WTC11 (cell line): ENCODE data around the gene TNFRSF6B. TPM values are rescaled to one million over a fixed set of nuclear protein-coding genes. Genes with fewer than 3 reads are reported as not detected.
A peak's percentile ranks its signal among the peaks of the same experiment; 100 is the strongest.

Source experiments
- ATAC-seq: fragments of 200-7000 bp; cut with Tn5 transposase; 2 replicates; pipeline ENCODE4 v1.10.0; 2021; ENCODE audit warnings: mild to moderate bottlenecking, moderate library complexity
- CTCF ChIA-PET: fragments of 300-600 bp; sonication (Branson Sonifier 250); formaldehyde crosslinking; loops from one replicate; lab custom pipeline; 2021; ENCODE audit warnings: antibody characterized with exemption; lab: Charles Lee
- POLR2A ChIA-PET: fragments of 350-600 bp; sonication (Branson Sonifier 250); formaldehyde crosslinking; loops from one replicate; lab custom pipeline; 2021; ENCODE audit warnings: antibody characterized with exemption; lab: Charles Lee
- DNase-seq: peaks from one replicate; pipeline ENCODE4 v3.0.0; 2021; ENCODE audit warnings: low spot score
- H3K27ac Mint-ChIP-seq: 2 replicates; pipeline ENCODE4 v1.8.0; 2021; ENCODE audit warnings: mixed read lengths
- H3K27me3 Mint-ChIP-seq: 2 replicates; pipeline ENCODE4 v1.8.0; 2021; ENCODE audit warnings: low read depth, mild to moderate bottlenecking, moderate library complexity, mixed read lengths
- H3K36me3 Mint-ChIP-seq: 2 replicates; pipeline ENCODE4 v1.8.0; 2021; ENCODE audit warnings: mixed read lengths
- H3K4me1 Mint-ChIP-seq: 2 replicates; pipeline ENCODE4 v1.8.0; 2022; ENCODE audit warnings: mixed read lengths
- H3K4me3 Mint-ChIP-seq: 2 replicates; pipeline ENCODE4 v1.8.0; 2021; ENCODE audit warnings: mild to moderate bottlenecking, moderate library complexity, mixed read lengths
- H3K9me3 Mint-ChIP-seq: 2 replicates; pipeline ENCODE4 v1.8.0; 2021; ENCODE audit warnings: mixed read lengths
- ELF4 ChIP-seq: sonication (generic); formaldehyde crosslinking; IDR thresholded peaks from 2 replicates; pipeline ENCODE4 v1.8.1; 2022; ENCODE audit warnings: low read depth, mild to moderate bottlenecking, moderate library complexity, missing genetic modification reagents
- FOXJ3 ChIP-seq: sonication (generic); formaldehyde crosslinking; IDR thresholded peaks from 2 replicates; pipeline ENCODE4 v1.9.0; 2021; ENCODE audit warnings: missing genetic modification reagents, mild to moderate bottlenecking, borderline replicate concordance
- MXD4 ChIP-seq: fragments of 250-450 bp; sonication (Bioruptor Pico); IDR thresholded peaks from 2 replicates; pipeline ENCODE4 v1.8.0; 2021; ENCODE audit warnings: mild to moderate bottlenecking, moderate library complexity, borderline replicate concordance
- NFATC4 ChIP-seq: fragments of 250-450 bp; sonication (Bioruptor Pico); IDR thresholded peaks from 2 replicates; pipeline ENCODE4 v1.9.0; 2021; ENCODE audit warnings: mild to moderate bottlenecking
- NFE2L1 ChIP-seq: sonication (generic); formaldehyde crosslinking; IDR thresholded peaks from 2 replicates; pipeline ENCODE4 v1.8.1; 2023; ENCODE audit warnings: missing genetic modification reagents
- NR3C1 ChIP-seq: sonication (generic); formaldehyde crosslinking; conservative IDR thresholded peaks from 2 replicates; pipeline ENCODE4 v1.8.1; 2023; ENCODE audit warnings: low read depth, mild to moderate bottlenecking, missing genetic modification reagents
- RELA ChIP-seq: sonication (generic); formaldehyde crosslinking; IDR thresholded peaks from 2 replicates; pipeline ENCODE4 v1.8.1; 2022; ENCODE audit warnings: missing genetic modification reagents, mild to moderate bottlenecking, borderline replicate concordance
- TP53 ChIP-seq: sonication (generic); formaldehyde crosslinking; IDR thresholded peaks from 2 replicates; pipeline ENCODE4 v1.8.1; 2023; ENCODE audit warnings: mild to moderate bottlenecking, missing genetic modification reagents
- ZNF138 ChIP-seq: sonication (generic); formaldehyde crosslinking; conservative IDR thresholded peaks from 2 replicates; pipeline ENCODE4 v1.8.1; 2022; ENCODE audit warnings: mild to moderate bottlenecking, moderate library complexity, missing genetic modification reagents
- total RNA-seq: library from RNA; stranded (reverse); gene quantifications from 3 replicates; pipeline ENCODE4 v1.2.3, GENCODE V29; 2021
- TF ChIP-seq, protein P1 (sequence below): sonication (generic); formaldehyde crosslinking; IDR thresholded peaks from 2 replicates; pipeline ENCODE4 v1.8.1; 2022; ENCODE audit warnings: low read depth, missing genetic modification reagents, borderline replicate concordance
- TF ChIP-seq, protein P2 (sequence below): sonication (generic); formaldehyde crosslinking; IDR thresholded peaks from 2 replicates; pipeline ENCODE4 v1.8.1; 2022; ENCODE audit warnings: mild to moderate bottlenecking, moderate library complexity, missing genetic modification reagents
- TF ChIP-seq, protein P3 (sequence below): sonication (generic); formaldehyde crosslinking; IDR thresholded peaks from 2 replicates; pipeline ENCODE4 v1.8.0; 2022; ENCODE audit warnings: missing genetic modification reagents
- TF ChIP-seq, protein P4 (sequence below): fragments of 250-450 bp; sonication (Bioruptor Pico); IDR thresholded peaks from 2 replicates; pipeline ENCODE4 v1.9.0; 2021; ENCODE audit warnings: moderate library complexity, mild to moderate bottlenecking, inconsistent platforms, borderline replicate concordance
- TF ChIP-seq, protein P5 (sequence below): fragments of 250-450 bp; sonication (Bioruptor Pico); IDR thresholded peaks from 2 replicates; pipeline ENCODE4 v1.8.0; 2021; ENCODE audit warnings: mild to moderate bottlenecking
- TF ChIP-seq, protein P6 (sequence below): sonication (generic); formaldehyde crosslinking; IDR thresholded peaks from 2 replicates; pipeline ENCODE4 v1.8.1; 2023; ENCODE audit warnings: mild to moderate bottlenecking, missing genetic modification reagents, borderline replicate concordance

TNFRSF6B gene
- total RNA-seq, 1 experiment from 2014 or later = not detected

DNA sequence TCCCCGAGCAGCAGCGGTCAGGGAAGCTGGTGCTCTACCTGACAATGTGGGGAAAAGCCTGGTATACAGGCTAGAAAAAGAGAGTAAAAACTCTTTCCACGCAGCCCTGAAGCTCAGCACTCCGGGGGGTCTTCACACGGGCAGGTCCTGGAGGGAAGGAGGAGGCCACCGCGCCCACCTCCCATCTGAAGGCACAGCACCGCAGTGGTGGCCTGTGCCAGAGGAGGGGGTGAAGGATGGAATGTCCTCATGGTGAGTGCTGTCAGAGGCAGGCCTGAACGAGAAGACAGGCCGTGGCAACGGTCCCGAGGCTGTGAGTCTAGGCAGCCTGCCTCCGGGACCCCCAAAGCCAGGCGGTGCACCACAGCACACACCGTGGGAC lies 49.0 kb downstream of the TNFRSF6B start (continued):
- TF ChIP-seq, protein P1, sequence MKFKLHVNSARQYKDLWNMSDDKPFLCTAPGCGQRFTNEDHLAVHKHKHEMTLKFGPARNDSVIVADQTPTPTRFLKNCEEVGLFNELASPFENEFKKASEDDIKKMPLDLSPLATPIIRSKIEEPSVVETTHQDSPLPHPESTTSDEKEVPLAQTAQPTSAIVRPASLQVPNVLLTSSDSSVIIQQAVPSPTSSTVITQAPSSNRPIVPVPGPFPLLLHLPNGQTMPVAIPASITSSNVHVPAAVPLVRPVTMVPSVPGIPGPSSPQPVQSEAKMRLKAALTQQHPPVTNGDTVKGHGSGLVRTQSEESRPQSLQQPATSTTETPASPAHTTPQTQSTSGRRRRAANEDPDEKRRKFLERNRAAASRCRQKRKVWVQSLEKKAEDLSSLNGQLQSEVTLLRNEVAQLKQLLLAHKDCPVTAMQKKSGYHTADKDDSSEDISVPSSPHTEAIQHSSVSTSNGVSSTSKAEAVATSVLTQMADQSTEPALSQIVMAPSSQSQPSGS (CRISPR knock-in tag) = no peak
- no peak for TF ChIP-seq ELF4
- no peak for TF ChIP-seq NR3C1
- no peak for TF ChIP-seq TP53 (CRISPR knock-in tag)
- TF ChIP-seq, protein P2, sequence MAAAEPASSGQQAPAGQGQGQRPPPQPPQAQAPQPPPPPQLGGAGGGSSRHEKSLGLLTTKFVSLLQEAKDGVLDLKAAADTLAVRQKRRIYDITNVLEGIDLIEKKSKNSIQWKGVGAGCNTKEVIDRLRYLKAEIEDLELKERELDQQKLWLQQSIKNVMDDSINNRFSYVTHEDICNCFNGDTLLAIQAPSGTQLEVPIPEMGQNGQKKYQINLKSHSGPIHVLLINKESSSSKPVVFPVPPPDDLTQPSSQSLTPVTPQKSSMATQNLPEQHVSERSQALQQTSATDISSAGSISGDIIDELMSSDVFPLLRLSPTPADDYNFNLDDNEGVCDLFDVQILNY (CRISPR knock-in tag) = no peak
- TF ChIP-seq, protein P3, sequence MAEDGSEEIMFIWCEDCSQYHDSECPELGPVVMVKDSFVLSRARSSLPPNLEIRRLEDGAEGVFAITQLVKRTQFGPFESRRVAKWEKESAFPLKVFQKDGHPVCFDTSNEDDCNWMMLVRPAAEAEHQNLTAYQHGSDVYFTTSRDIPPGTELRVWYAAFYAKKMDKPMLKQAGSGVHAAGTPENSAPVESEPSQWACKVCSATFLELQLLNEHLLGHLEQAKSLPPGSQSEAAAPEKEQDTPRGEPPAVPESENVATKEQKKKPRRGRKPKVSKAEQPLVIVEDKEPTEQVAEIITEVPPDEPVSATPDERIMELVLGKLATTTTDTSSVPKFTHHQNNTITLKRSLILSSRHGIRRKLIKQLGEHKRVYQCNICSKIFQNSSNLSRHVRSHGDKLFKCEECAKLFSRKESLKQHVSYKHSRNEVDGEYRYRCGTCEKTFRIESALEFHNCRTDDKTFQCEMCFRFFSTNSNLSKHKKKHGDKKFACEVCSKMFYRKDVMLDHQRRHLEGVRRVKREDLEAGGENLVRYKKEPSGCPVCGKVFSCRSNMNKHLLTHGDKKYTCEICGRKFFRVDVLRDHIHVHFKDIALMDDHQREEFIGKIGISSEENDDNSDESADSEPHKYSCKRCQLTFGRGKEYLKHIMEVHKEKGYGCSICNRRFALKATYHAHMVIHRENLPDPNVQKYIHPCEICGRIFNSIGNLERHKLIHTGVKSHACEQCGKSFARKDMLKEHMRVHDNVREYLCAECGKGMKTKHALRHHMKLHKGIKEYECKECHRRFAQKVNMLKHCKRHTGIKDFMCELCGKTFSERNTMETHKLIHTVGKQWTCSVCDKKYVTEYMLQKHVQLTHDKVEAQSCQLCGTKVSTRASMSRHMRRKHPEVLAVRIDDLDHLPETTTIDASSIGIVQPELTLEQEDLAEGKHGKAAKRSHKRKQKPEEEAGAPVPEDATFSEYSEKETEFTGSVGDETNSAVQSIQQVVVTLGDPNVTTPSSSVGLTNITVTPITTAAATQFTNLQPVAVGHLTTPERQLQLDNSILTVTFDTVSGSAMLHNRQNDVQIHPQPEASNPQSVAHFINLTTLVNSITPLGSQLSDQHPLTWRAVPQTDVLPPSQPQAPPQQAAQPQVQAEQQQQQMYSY (CRISPR knock-in tag) = no peak
- no peak for TF ChIP-seq ZNF138 (CRISPR knock-in tag)
- no peak for TF ChIP-seq NFATC4 (CRISPR knock-in tag)
- no peak for TF ChIP-seq MXD4
- TF ChIP-seq, protein P4, sequence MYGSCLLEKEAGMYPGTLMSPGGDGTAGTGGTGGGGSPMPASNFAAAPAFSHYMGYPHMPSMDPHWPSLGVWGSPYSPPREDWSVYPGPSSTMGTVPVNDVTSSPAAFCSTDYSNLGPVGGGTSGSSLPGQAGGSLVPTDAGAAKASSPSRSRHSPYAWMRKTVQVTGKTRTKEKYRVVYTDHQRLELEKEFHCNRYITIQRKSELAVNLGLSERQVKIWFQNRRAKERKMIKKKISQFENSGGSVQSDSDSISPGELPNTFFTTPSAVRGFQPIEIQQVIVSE (CRISPR knock-in tag) = no peak

DNA sequence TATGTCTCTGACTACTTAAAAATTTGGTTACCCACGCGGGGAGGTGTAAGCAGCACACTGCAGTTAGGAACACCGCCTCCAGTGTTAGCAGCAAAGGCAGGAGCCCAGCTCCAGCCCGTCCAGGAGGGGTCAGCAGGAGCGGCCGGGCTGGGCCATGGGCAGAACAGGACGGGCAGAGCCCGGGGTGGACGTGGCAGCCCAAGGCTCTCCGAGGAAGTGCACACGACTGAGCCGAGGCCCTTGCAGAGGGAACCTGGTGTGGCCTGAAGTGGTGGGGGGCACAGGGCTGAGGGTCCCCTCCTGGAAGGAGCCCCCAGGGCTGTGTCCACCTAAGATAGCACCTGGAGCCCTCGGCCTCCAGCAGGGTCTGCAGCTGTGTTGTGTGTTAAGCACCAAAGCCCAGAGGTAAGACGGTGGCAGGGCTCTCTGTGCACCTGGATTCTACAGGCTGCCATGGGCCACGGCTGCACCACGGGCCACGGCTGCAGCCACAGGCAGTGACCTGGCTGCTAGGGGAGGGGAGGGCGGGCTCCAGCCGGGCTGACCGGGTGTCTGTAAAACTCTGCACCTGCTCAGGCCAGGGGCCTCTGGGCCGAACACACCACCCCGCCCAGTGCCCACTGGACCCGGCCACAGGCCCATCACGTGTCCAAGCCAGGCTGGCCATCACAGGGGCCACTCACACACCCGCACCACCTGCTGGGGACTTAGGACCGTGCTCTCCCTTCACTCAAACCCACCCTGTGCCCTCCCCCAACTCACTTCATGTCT lies 49.7 kb downstream of the TNFRSF6B start:
- H3K27me3 Mint-ChIP-seq = no peaks in the 10 kb centered on the region
- ChIA-PET POLR2A (no interaction called here), CTCF (no interaction called here)
- H3K27ac Mint-ChIP-seq = peak overlapping the region; percentile 89
- H3K36me3 Mint-ChIP-seq = 0 out of 2 replicates have a peak, but pooled peaks cover 3% of the 10 kb centered on the region
- no peak overlapping the region for H3K4me3 Mint-ChIP-seq
- H3K9me3 Mint-ChIP-seq = no peaks in the 10 kb centered on the region
- ATAC-seq (no peak), DNase-seq (no peak)
- H3K4me1 Mint-ChIP-seq = peaks cover 1% of the 10 kb centered on the region
- TF ChIP-seq FOXJ3 (CRISPR knock-in tag) (no peak), RELA (CRISPR knock-in tag) (no peak), NFE2L1 (no peak), MXD4 (no peak)
- TF ChIP-seq, protein P5, sequence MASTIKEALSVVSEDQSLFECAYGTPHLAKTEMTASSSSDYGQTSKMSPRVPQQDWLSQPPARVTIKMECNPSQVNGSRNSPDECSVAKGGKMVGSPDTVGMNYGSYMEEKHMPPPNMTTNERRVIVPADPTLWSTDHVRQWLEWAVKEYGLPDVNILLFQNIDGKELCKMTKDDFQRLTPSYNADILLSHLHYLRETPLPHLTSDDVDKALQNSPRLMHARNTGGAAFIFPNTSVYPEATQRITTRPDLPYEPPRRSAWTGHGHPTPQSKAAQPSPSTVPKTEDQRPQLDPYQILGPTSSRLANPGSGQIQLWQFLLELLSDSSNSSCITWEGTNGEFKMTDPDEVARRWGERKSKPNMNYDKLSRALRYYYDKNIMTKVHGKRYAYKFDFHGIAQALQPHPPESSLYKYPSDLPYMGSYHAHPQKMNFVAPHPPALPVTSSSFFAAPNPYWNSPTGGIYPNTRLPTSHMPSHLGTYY (CRISPR knock-in tag) = no peak
- TF ChIP-seq, protein P3 (CRISPR knock-in tag) = no peak
- TF ChIP-seq, protein P6, sequence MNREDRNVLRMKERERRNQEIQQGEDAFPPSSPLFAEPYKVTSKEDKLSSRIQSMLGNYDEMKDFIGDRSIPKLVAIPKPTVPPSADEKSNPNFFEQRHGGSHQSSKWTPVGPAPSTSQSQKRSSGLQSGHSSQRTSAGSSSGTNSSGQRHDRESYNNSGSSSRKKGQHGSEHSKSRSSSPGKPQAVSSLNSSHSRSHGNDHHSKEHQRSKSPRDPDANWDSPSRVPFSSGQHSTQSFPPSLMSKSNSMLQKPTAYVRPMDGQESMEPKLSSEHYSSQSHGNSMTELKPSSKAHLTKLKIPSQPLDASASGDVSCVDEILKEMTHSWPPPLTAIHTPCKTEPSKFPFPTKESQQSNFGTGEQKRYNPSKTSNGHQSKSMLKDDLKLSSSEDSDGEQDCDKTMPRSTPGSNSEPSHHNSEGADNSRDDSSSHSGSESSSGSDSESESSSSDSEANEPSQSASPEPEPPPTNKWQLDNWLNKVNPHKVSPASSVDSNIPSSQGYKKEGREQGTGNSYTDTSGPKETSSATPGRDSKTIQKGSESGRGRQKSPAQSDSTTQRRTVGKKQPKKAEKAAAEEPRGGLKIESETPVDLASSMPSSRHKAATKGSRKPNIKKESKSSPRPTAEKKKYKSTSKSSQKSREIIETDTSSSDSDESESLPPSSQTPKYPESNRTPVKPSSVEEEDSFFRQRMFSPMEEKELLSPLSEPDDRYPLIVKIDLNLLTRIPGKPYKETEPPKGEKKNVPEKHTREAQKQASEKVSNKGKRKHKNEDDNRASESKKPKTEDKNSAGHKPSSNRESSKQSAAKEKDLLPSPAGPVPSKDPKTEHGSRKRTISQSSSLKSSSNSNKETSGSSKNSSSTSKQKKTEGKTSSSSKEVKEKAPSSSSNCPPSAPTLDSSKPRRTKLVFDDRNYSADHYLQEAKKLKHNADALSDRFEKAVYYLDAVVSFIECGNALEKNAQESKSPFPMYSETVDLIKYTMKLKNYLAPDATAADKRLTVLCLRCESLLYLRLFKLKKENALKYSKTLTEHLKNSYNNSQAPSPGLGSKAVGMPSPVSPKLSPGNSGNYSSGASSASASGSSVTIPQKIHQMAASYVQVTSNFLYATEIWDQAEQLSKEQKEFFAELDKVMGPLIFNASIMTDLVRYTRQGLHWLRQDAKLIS = no peak
